Dermis microvascular lymphatic vessel endothelial cell (primary cell): ENCODE results near the gene ABCC10. TPM values are rescaled to one million over a fixed set of nuclear protein-coding genes. Genes with fewer than 3 reads are reported as not detected.

Experiments
- DNase-seq, 2 donors: peaks; one replicate each; pipeline versions ENCODE4 v3.0.0 to v3.0.0-alpha.2; 2010; ENCODE audit warnings: low read depth in 2 of 2
- total RNA-seq: library from RNA; depleted of rRNA; stranded (reverse); fragments of >200 nt; gene quantifications from 2 replicates; pipeline ENCODE4 v1.2.1, GENCODE V29; 2014

Gene ABCC10
- total RNA-seq, 1 donor from 2014 or later = 11.7 TPM

DNA sequence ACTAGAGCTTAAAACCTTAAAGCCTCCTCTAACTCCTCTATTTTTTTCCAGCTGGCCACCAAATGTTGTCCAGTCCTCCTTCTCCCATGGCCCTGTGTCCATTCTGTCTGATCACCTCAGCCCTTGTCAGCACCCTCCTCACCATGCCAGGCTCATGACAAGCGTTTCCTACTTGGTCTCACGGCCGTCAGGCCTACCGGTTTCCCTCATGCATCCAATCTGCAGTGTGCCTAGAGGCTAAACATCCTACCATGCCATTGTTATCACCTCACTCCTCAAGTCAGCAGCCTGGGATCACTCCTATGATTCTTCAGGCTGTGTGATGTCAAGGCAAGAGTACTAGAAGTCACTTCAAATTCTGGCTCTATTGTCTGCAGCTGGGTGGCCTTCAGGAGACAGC, 40.4 kb downstream of the ABCC10 start:
- no peak for DNase-seq

DNA sequence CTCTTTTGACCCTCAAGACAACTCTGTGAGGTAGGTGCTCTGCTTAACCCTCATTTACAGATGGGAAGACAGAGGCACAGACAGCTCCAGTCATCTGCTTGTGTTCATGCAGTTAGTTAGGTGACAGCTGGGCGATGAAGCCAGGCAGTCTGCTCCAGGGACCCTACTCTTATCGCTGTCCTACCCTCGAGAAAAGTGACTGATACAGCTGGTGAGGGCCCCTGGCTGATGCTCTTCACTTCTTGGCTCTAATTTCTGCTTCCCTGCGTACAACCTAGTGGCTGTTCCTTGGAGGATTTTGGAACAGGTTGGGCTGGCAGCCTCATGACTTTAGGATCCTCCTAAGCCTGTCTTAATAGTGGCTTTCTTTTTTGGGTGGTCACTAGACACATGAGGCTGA, 40.9 kb downstream of the ABCC10 start:
- DNase-seq = no peak

- DNase-seq = no peak
These were observed 41.7 kb downstream of the ABCC10 start for GRCh38 chr6:43468748-43469681.

- no peak for DNase-seq
These were observed 42.6 kb downstream of the ABCC10 start for GRCh38 chr6:43469947-43470346.

DNA sequence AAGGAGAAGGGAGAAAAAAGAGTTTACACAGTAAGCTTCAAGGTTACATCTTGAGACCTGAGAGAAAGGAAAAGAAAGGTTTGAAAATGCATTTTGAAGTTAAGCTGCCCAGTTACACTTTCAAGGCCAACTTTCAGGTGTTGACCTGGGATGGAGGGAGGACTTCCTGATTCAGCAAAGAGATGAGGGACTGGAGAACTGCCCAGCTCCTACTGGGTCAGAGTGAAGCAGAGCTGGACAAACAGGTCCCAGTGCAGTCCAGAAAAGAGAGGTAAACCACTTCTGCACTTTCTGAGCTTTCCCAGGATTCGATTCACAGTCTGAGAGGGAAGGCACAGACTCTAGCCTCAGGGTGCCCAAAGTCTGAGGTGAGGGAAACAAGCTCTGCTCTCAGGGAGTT, 44.1 kb downstream of the ABCC10 start:
- DNase-seq = no peak

GRCh38 chr6:43472515-43472914, 45.2 kb downstream of the ABCC10 start:
- DNase-seq = no peak

DNA sequence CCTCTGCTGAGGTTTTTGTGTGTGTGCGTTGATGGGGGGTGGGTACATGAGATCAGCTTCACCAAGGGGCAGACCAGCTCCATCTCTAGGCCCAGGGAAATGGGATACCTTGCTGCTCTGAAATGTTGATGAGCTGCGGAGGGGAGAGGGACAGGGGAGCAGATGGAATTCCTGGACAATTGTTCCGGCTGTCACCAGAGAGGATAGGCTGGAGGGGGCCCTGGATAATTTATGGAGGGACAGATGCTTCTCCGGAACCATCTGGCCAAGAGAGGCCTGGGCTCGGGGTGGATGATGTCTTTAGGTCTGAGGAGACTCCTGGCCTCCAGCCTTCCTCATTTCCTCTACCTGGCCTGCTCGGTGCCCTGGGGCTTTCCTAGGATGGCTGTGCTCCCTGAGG, 48.2 kb downstream of the ABCC10 start:
- DNase-seq = no peak

DNA sequence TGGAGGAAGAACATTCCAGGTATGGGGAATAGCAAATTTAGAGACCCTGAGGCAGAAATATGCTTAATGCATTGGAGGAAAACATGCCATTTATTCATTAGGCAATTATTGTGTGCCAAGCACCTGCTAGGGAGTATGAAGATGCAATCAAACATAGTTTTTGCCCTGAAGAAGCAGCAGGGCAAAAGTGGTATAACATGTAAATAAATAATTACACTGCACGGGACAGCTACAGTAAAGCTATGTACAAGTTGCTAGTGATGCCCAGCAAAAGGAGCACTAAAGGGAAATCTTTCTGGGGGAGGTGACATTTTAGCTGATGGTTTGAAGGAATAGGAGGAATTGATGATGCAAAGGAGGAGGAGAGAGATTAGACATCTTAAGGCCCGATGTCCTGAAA, 49.4 kb downstream of the ABCC10 start:
- no peak for DNase-seq

- peak; percentile 54 to 86 for DNase-seq
These were observed 50.1 kb downstream of the ABCC10 start, which contains the start of gene TJAP1 for GRCh38 chr6:43477235-43478007. TSS of gene TJAP1 (plus strand) at chr6:43477570. CDS start at chr6:43499002, 21,432 bp downstream.

DNA sequence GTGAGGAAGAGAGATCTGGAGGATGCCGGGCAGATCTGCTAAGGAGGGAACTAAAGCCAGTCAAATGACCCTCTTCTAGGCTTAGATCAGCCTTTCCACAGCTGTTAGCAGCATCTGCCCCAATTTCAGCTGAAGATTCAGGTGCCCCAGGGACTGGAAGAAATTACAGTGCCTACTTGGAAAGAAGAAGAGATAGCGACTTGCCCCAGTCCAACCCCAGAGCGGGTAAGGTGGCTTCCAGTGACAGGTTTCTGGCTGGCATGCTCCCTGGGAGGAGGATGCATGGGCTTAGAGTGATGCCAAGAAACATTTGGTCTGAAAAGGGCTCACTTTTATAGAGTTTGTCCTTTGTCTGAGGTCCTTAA, 50.6 kb downstream of the ABCC10 start:
- DNase-seq = no peak

- DNase-seq = no peak
These were observed 53.7 kb downstream of the ABCC10 start for GRCh38 chr6:43481075-43481474.

- no peak for DNase-seq
These were observed 54.4 kb downstream of the ABCC10 start for GRCh38 chr6:43481591-43482236.

GRCh38 chr6:43488667-43489276, 61.4 kb downstream of the ABCC10 start:
- DNase-seq = no peak

GRCh38 chr6:43489277-43490072, 62.1 kb downstream of the ABCC10 start:
- no peak for DNase-seq

- no peak for DNase-seq
These were observed 63.2 kb downstream of the ABCC10 start for GRCh38 chr6:43490523-43490939.

GRCh38 chr6:43491750-43492661, 64.7 kb downstream of the ABCC10 start:
- peak in 1 of 2 donors; percentile 43 for DNase-seq

GRCh38 chr6:43492673-43493072, 65.3 kb downstream of the ABCC10 start:
- no peak for DNase-seq

DNA sequence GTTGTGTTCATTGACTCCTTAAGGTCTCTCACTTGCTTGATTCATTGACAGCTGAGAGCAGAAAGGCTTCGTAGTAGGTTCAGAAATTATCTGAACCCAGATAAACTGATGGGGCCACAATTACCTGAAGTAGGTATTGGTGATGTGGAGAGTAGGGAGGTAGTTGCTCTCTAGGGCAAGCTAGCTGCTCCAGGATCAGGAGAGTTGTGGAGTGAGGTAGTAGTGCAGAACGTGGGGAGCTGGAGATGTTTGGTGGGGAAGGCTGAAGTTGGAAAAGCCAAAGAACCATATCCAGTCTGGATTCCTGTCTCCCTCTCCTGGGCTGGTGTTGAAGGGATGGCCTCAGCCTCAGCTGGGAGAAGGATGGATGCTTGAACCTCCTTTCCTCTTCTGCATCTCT, 65.9 kb downstream of the ABCC10 start:
- no peak for DNase-seq

DNA sequence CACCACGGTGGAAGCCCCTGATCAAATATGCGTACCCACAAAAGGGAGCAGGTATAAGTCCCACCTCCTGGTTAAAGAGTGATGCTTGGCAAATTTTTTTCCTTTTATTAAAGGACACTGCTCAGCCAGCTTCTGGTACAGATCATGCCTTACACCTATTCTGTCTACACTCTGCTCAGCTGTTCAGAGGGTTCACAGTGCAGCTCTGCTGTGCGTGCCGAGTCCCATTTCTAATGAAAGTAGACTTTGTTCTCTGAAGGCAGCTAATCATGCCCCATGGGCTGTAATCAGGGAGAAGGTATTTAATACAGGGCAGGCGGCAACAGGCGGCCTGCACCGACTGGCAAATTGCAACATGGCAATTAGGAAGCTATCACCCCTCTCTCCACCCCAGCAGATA, 66.5 kb downstream of the ABCC10 start:
- no peak for DNase-seq

GRCh38 chr6:43494321-43494720, 67.0 kb downstream of the ABCC10 start:
- no peak for DNase-seq
